Left lobe of liver (tissue), 2 donors: Measurements from ENCODE around the gene EEFSEC. TPM values are rescaled to one million over a fixed set of nuclear protein-coding genes. Genes with fewer than 3 reads are reported as not detected.

Experiments
- ATAC-seq: fragments of 200-7000 bp; cut with Tn5 transposase; one replicate; pipeline ENCODE4 v1.9.1; 2020; ENCODE audit warnings: mild to moderate bottlenecking, moderate library complexity
- DNase-seq: peaks from one replicate; pipeline ENCODE4 v3.0.0-alpha.2; 2020; ENCODE audit warnings: low spot score
- total RNA-seq: library from RNA; stranded (reverse); gene quantifications from one replicate; pipeline ENCODE4 v1.2.1, GENCODE V29; 2021
- donor health status: DM: no; HTN: no; CAD: no; lungs with moderate emphysema.
- donor health status: DM: no; HTN: yes; CAD: no.

The EEFSEC gene
- total RNA-seq, 1 donor from 2014 or later: 12.8 TPM

DNA sequence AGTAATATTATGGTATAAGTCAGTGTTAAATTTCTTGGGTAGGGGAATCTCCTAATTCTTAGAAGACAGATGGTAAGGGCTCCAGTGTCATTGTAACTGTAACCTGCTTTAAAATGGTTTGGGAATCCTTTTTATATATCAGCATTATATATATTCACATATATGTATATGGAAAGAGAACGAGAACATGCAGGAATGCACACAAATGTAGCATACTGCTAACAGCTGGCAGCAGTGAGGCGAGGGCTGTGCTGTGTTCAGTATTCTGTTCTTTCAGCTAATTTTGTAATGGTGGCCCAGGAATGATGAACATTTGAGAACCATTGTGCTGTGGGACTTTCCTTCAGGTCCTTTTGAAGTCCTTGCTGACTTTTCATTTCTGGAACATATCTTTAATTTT lies 60.8 kb downstream of the EEFSEC start:
- DNase-seq (no peak), ATAC-seq (no peak)

- ATAC-seq (no peak), DNase-seq (no peak)
Measured at GRCh38 chr3:128215290-128215689, 62.0 kb downstream of the EEFSEC start.

GRCh38 chr3:128215800-128216495 lies 62.7 kb downstream of the EEFSEC start:
- DNase-seq (no peak), ATAC-seq (no peak)

GRCh38 chr3:128217702-128218547 lies 64.6 kb downstream of the EEFSEC start:
- DNase-seq (no peak), ATAC-seq (no peak)

DNA sequence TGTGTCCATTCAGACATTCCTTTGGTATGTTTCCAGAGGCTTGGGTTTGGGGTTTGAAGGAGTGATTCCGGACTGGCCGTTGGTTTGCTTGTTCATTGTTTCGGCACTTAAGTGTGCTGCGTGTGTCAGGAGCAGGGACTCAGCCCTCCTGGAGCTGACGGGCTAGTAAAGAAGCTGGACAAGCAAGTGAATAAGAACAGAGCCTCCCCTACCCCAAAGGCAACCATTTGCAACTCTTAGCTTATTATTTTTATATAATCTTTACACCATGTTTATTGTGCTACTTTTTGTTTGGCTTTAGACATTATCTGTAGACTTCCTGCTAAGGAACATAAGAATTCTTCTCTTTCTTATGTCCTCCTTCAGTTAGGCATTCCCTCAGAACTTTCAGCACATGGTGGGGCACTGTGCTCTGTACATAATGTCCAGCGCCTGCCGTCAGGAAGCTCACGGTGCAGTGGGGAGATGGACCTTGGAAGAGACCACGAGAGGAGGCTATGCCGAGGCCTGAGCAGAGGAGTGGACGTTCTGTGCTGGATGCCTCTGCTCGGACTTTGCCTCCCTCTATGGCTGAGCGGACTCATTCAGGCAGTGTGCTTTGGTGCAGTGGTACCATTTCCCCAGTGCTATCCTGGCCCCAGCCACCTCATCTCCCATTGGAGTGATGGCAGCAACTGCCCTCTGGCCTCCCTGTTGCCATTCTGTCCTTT lies 65.4 kb downstream of the EEFSEC start:
- DNase-seq: no peak
- no peak for ATAC-seq

- ATAC-seq: no peak
- no peak for DNase-seq
Measured at GRCh38 chr3:128221328-128221727, 68.0 kb downstream of the EEFSEC start.

GRCh38 chr3:128222796-128223385 lies 69.6 kb downstream of the EEFSEC start:
- ATAC-seq (no peak), DNase-seq (no peak)

DNA sequence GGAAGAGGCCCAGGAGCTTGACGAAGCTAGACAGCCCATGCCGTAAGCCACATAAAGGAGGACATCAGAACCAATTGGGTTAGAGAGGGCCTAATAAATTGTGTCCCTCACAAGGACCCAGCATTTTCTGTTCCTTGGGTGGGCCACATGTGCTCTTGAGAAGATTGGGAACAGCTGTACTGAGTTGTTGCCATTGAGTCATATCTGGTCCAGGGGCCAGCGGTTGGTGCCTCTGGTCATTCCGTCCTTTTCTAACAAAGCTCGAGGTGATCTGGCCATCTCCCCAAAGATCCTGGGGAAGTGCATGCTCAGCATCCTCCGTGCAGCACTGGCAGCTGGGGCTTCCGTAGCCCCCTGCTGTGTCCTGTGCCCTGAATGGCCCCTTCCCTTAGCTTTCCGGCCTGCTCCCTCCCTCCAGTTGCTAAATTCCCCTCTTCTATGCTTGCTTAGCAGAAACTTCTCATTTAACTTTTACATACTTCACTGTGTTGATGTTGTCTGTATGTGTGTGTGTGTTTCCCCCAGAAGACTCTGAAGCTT lies 73.0 kb downstream of the EEFSEC start:
- no peak for ATAC-seq
- no peak for DNase-seq

DNA sequence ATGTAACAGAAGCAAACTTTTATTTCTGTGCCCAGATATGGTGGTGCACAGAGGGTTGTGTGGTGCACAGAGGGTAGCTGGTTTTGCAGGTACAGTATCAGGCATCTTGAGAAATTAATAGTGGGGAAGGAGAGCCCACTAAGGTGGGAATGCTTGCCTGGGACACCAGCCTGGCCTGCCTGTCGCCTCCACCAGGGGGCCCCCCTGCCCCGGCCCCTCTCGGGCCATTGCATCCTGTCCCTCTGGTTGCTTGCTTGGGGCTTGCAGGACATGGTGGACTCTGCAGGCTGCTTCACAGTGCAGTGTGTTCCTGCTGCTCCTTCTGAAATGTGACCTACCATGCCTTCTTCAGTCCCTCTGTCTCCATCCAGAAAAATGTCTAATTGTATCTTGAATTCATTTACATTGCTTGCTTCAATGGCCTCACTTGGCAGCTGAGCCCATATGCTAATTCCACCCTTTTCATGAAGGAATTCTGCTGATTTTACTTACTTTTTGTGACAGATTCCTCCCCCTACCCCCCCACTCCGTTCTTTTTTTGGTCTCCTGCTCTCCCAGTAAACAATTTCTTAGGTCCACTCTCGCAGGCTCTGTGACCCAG lies 73.6 kb downstream of the EEFSEC start:
- DNase-seq (no peak), ATAC-seq (peak; percentile 71)

DNA sequence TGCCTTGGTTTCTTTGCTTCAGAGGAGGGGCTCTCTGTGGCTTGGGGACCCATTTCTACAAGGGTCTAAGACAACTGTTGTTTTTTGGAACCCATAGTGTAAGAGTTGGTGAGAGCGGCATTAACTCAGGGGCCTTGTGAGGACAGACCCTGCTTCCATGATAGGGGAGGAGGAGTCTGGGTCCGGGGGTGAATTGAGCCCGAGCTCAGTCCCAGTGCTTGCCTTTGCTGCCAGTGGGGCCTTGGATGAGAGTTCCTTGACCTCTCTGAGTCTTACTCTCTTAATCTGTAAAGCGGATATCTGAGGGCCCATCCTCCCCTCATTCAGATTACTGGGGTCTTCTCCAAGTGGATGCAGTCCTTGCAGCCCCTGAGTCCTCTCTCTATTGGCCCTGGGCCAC lies 74.2 kb downstream of the EEFSEC start:
- DNase-seq: no peak
- ATAC-seq: no peak

DNA sequence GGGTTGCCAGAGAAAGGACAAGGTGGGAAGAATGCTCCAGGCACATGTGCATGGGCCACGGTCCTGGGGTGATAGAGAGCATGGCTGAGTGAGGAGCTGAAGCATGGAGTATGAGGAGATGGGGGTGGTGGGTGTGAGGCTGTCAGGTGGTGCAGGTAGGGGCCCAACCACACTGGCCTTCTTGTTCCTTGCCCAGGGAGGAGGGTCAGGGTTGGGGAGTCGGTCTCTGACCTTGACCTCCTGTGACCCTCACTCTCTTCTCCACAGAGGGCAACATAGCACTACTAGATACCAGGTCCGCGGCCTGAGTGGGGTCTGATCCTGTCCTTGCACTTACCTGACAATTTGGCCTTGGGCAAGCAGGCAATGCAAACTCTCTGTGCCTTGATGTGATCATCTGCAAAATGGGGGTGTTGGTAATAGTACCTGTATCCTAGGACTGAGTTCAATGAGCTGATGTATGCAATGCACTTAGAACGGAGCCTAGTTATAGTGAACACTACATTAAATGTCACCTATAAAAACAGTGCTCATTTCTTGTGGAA lies 75.2 kb downstream of the EEFSEC start:
- ATAC-seq (no peak), DNase-seq (no peak)

- ATAC-seq (no peak), DNase-seq (no peak)
Measured at GRCh38 chr3:128229106-128229857, 76.0 kb downstream of the EEFSEC start.

DNA sequence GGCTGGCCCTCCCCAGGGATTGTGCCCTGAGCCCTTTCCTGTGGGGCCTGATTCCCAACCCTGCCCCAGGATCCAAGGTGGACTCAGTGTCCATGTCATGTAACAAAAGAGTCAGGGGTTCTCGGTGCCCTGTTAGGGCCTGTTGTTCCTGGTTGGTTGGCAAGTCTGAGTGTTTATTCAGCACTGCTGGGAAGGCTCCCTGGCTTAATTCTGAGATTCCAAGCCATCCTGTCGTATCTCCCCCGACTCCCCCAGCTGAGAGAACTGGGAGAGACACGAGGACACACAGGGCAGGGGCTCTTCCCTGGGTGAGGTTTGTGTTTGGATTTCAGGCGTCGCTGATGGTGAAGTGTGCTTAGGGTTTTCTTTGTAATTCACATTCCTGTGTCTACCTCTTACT lies 78.3 kb downstream of the EEFSEC start:
- ATAC-seq (no peak), DNase-seq (no peak)

GRCh38 chr3:128232376-128233178 lies 79.3 kb downstream of the EEFSEC start:
- no peak for DNase-seq
- no peak for ATAC-seq

GRCh38 chr3:128235207-128235926 lies 82.1 kb downstream of the EEFSEC start:
- DNase-seq (no peak), ATAC-seq (no peak)

- ATAC-seq (peak; percentile 82), DNase-seq (no peak)
Measured at GRCh38 chr3:128236657-128237056, 83.4 kb downstream of the EEFSEC start.

DNA sequence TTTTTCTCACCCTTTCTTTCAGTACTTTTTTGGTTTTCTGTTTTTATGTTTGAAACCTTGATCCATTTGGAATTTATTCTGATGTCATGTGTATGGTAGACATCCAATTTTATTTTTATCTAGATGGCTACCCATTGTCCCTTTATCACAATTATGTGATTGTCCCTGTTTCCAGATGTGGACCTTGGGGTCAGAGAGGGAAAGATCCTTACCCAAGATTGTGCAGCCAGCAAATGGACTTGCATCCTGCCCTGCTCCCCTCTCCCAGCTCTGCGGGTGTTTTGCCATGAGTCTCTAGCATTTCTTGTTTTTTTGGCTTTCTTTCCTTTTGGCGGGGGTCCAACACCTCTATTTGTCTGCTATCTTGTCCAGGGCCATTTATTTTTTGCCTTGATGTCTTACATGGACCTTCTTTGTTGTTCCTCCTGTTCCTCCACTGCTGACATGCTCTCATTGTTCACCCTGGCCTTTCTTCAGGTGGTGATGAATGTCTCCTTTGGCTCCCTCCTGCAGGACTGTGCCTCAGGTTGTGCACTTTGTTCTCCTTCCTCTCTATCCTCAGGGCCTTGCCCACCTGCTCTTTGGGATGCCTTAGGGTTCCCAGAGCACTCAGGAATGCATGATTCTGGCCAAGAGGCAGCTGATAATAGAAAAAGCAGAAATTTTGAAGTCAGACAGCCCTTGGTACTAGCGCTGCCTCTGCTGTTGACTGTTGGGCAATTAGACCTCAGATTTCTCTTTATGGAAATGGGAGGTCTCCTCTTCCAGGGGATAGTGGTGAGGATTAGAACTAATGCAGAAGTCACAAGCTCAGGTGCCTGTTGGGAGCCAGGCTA lies 84.3 kb downstream of the EEFSEC start:
- ATAC-seq: no peak
- DNase-seq: no peak
